Fibroblast of peridontal ligament (primary cell): Measurements from ENCODE around the gene TPD52L1.
"Not testable (repeated sequence)": the region's sequence is repeated elsewhere in the genome, so short reads cannot be mapped to it uniquely, and the experiment has no call there.

Source experiments
- DNase-seq: peaks from one replicate; pipeline ENCODE4 v3.0.0-alpha.2; 2010; ENCODE audit errors: extremely low read depth

TPD52L1 gene

GRCh38 chr6:125140808-125141207 is 12.8 kb upstream of the TPD52L1 start:
- peak; percentile 48 for DNase-seq

- peak; percentile 10 for DNase-seq
Observed at GRCh38 chr6:125142618-125143017, 11.0 kb upstream of the TPD52L1 start.

- DNase-seq = no peak
Observed at GRCh38 chr6:125144822-125145221, 8.8 kb upstream of the TPD52L1 start.

GRCh38 chr6:125149256-125150144 is 4.1 kb upstream of the TPD52L1 start:
- DNase-seq = peak; percentile 43

GRCh38 chr6:125151700-125152099 is 1.9 kb upstream of the TPD52L1 start:
- DNase-seq = no peak

- no peak for DNase-seq
Observed at GRCh38 chr6:125154118-125154760, 666 bp downstream of the TPD52L1 start.

GRCh38 chr6:125154761-125155135 is 1.2 kb downstream of the TPD52L1 start:
- no peak for DNase-seq

- no peak for DNase-seq
Observed at GRCh38 chr6:125155344-125155743, 1.8 kb downstream of the TPD52L1 start.

- DNase-seq = no peak
Observed at GRCh38 chr6:125156496-125156895, 2.9 kb downstream of the TPD52L1 start.

GRCh38 chr6:125157280-125157679 is 3.7 kb downstream of the TPD52L1 start:
- no peak for DNase-seq

- no peak for DNase-seq
Observed at GRCh38 chr6:125157725-125158124, 4.2 kb downstream of the TPD52L1 start.

GRCh38 chr6:125163339-125163738 is 9.8 kb downstream of the TPD52L1 start:
- not testable (repeated sequence) for DNase-seq

- DNase-seq = no peak
Observed at GRCh38 chr6:125163811-125164210, 10.2 kb downstream of the TPD52L1 start.

- no peak for DNase-seq
Observed at GRCh38 chr6:125164696-125165095, 11.1 kb downstream of the TPD52L1 start.

GRCh38 chr6:125165256-125165655 is 11.7 kb downstream of the TPD52L1 start:
- peak; percentile 54 for DNase-seq

- DNase-seq = peak; percentile 42
Observed at GRCh38 chr6:125165776-125166175, 12.2 kb downstream of the TPD52L1 start.

GRCh38 chr6:125166711-125167110 is 13.1 kb downstream of the TPD52L1 start:
- DNase-seq = no peak

- DNase-seq = no peak
Observed at GRCh38 chr6:125167579-125167978, 14.0 kb downstream of the TPD52L1 start.

- DNase-seq = peak; percentile 84
Observed at GRCh38 chr6:125169058-125169457, 15.5 kb downstream of the TPD52L1 start.

GRCh38 chr6:125169522-125169921 is 15.9 kb downstream of the TPD52L1 start:
- no peak for DNase-seq

- peak; percentile 81 for DNase-seq
Observed at GRCh38 chr6:125170376-125170775, 16.8 kb downstream of the TPD52L1 start.

GRCh38 chr6:125173341-125174095 is 19.9 kb downstream of the TPD52L1 start:
- DNase-seq = no peak
